Right cardiac atrium (tissue), 5 donors: ENCODE data around the gene NOB1. TPM values are rescaled to one million over a fixed set of nuclear protein-coding genes. Genes with fewer than 3 reads are reported as not detected.
A peak's percentile ranks its signal among the peaks of the same experiment; 100 is the strongest.

Experiments used
- ATAC-seq, 2 donors: fragments of 200-7000 bp; cut with Tn5 transposase; one replicate each; pipeline versions ENCODE4 v1.8.0 to v1.9.1; 2020; ENCODE audit warnings: moderate library complexity in 2 of 2, mild to moderate bottlenecking in 1 of 2
- DNase-seq, 3 donors: peaks; one replicate each; pipeline ENCODE4 v3.0.0-alpha.2; 2020
- H3K27ac ChIP-seq: one replicate; pipeline ENCODE4 v1.5.1; 2013; ENCODE audit warnings: mild to moderate bottlenecking, low read length, control low read depth, moderate library complexity
- H3K27me3 ChIP-seq: one replicate; pipeline ENCODE4 v1.6.1; 2013; ENCODE audit not compliant: control insufficient read depth, insufficient read depth
- H3K4me1 ChIP-seq: one replicate; pipeline ENCODE4 v1.6.1; 2013; ENCODE audit warnings: low read length; ENCODE audit not compliant: control insufficient read depth, insufficient read depth
- H3K4me3 ChIP-seq: one replicate; pipeline ENCODE4 v1.5.1; 2013; ENCODE audit warnings: low read length, control low read depth
- H3K9me3 ChIP-seq: one replicate; pipeline ENCODE4 v1.6.1; 2013; ENCODE audit warnings: low read length; ENCODE audit not compliant: control insufficient read depth
- WGBS: extraction: QIAGEN DNeasy Blood & Tissue Kit; methylation state at CpG from one replicate; pipeline ENCODE4 v1.1.7; 2013; 5-methylcytosine and 5-hydroxymethylcytosine counted together
- intact Hi-C, 4 donors: fragments of 100-400 bp; cut with DNase I; formaldehyde crosslinking; loops; one replicate each; pipeline versions ENCODE4 v1.11.0 to v1.14.0; 2022 to 2023
- polyA plus RNA-seq: library from polyadenylated mRNA; stranded (reverse); fragments of 200-250 nt; gene quantifications from one replicate; pipeline ENCODE4 v1.2.3, GENCODE V29; 2013
- total RNA-seq, 4 donors: library from RNA; stranded (reverse); fragmentation: NEBNext Ultra II Directional; extraction: Animal tissue kit (Norgen Biotek cat#: 25700); gene quantifications; one replicate each; pipeline ENCODE4 v1.2.1, GENCODE V29; 2021
- donor health status: healthy with polysubstance abuse.
- donor health status: DM: no; HTN: yes; CAD: no.
- donor health status: DM: no; HTN: no; CAD: no.
- donor health status: DM: no; HTN: yes; CAD: no; lungs with severe emphysema.
- donor health status: DM: yes; HTN: yes; CAD: no.

NOB1 gene
- total and polyA plus RNA-seq, 5 donors: 14.9 to 23.7 (median 20.0) TPM

DNA sequence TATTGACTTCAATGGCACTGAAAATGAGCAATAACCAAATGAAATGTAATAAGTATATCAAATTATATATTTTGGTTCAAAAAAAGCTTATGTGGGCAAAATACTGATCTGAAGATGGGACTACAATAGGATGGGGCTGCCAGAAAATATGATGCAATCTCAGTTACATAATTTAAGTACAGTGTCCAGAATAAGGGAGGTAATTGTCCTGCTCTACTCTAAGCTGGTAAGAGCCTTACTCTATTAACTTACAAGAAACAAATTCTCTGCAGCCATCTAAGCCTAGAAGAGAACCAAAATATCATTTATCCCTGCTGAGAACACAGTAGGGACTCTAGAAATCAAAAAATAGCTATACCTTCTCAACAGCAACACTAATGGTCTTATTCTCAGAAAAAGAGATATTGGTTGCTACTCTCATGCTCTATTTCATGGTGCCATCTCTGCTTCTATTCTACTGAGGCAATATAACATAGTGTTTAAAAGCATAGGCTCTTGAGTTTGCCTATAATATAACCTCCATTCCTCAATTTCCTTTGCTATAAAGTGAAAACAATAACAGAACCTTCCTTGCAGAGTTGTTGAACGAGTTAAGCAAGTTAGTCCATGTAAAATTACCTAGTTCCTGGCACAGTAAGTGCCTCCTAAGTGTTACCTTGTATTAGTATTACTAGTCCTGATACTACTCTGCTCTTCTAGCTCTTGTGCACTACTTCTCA is 48.3 kb downstream of the NOB1 start:
- no peak overlapping the region for H3K4me3 ChIP-seq
- WGBS: 85% methylated on average over 1 of the region's 1 CpG
- DNase-seq: no peak
- H3K9me3 ChIP-seq: no peaks in the 10 kb centered on the region
- H3K4me1 ChIP-seq: no peaks in the 10 kb centered on the region
- ATAC-seq: peak in 1 of 2 donors; percentile 63
- H3K27ac ChIP-seq: no peak overlapping the region
- intact Hi-C loops: no loop called here
- no peaks in the 10 kb centered on the region for H3K27me3 ChIP-seq

DNA sequence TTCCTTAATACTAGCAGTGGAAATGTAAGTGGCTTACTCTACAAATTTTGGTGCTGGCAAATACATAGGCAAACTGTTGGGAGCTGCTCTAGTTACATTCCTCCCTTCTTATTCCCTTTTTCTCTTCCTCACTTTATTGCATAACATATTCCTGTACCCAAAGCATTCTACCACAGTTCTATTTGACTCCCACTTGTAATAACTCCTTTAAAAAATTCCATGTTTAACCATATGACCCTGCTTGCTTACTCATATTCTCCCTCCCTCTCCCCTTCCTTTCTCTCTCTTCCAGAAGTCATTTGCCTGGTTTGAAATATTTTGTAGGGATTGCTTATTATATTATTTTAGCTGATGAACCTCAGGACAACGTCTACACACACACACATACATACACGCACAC is 51.1 kb downstream of the NOB1 start:
- ATAC-seq (no peak), DNase-seq (no peak)
- H3K4me1 ChIP-seq: no peaks in the 10 kb centered on the region
- intact Hi-C loops: no loop called here
- no peaks in the 10 kb centered on the region for H3K9me3 ChIP-seq
- H3K27ac ChIP-seq: no peak overlapping the region
- no peak overlapping the region for H3K4me3 ChIP-seq
- 88% methylated on average over 2 of the region's 2 CpGs for WGBS
- no peaks in the 10 kb centered on the region for H3K27me3 ChIP-seq

DNA sequence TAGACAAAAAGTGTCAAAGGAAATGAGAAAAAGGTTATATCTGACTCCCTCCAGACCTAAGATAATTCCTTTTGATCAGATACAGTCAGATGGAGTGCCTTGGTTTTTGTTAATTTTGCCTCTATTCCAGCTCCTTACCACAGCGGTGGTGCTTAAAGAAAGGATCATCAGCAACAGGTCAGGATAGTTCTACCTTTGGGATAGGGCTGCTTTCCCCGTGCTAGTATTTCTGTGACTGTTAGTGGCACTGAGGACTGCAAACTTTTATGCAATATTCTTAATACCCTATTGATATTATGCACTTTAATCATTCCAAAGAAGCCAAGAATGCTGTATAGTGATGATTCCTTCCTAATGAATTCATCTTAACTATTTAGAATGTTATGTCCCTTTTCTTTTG is 52.9 kb downstream of the NOB1 start:
- intact Hi-C loops: no loop called here
- Histone ChIP-seq H3K9me3 (no peaks in the 10 kb centered on the region), H3K27me3 (no peaks in the 10 kb centered on the region), H3K27ac (no peak overlapping the region), H3K4me1 (no peaks in the 10 kb centered on the region), H3K4me3 (no peak overlapping the region)
- no peak for ATAC-seq
- no peak for DNase-seq
- 90% methylated on average over 2 of the region's 2 CpGs for WGBS

- no peak for ATAC-seq
- H3K27me3 ChIP-seq: no peaks in the 10 kb centered on the region
- intact Hi-C loops: no loop called here
- DNase-seq: no peak
- no peaks in the 10 kb centered on the region for H3K4me1 ChIP-seq
- no peaks in the 10 kb centered on the region for H3K9me3 ChIP-seq
- no peak overlapping the region for H3K27ac ChIP-seq
- no peak overlapping the region for H3K4me3 ChIP-seq
These were observed 53.3 kb downstream of the NOB1 start for GRCh38 chr16:69701452-69701851.

DNA sequence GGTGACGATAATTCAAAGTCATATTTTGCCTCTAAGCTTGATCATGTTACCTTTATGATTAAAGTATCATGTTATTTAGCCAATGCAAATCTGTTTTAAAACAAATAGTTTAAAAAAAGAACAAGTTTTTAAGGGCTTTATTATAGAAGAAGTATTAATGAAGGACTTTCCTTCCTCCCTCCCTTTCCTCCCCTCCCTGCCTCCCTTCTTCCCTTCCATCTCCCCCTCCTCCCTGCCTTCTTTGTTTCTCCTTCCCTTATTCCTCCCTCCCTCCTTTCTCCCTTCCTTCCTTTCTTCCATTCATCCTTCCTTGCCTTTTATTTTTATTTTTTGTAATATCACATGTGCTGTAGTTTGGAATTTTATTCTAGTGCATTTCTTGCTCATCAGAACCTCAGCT is 54.8 kb downstream of the NOB1 start:
- no peak overlapping the region for H3K27ac ChIP-seq
- intact Hi-C loops: no loop called here
- WGBS: 74% methylated on average over 1 of the region's 1 CpG

DNA sequence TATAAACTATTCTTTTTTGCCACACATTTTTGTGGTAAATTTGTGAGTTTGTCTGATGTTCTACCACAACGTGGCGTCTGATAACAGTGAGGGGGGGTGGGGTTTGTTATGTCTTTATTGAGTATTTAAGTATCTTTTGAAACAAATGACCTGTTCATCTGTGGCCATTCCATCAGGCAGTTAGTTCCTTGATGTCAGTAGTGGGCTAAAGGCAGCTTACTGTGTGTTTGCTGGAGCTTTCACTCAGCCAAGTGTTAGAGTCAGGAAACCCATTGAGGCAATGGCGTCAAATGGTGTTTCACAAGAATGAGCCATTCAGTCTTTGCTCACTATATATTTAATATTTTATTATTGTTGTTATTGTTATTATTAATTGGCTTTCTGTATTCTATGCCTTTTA is 56.3 kb downstream of the NOB1 start:
- Histone ChIP-seq H3K9me3 (no peaks in the 10 kb centered on the region), H3K4me3 (no peak overlapping the region), H3K27me3 (no peaks in the 10 kb centered on the region), H3K4me1 (no peaks in the 10 kb centered on the region), H3K27ac (no peak overlapping the region)
- intact Hi-C loops: no loop called here
- no peak for DNase-seq
- ATAC-seq: no peak
- WGBS: 90% methylated on average over 3 of the region's 3 CpGs

More for the DNA sequence above, 54.8 kb downstream of the NOB1 start:
- no peak for DNase-seq
- Histone ChIP-seq H3K4me3 (no peak overlapping the region), H3K27me3 (no peaks in the 10 kb centered on the region), H3K4me1 (no peaks in the 10 kb centered on the region), H3K9me3 (no peaks in the 10 kb centered on the region)
- no peak for ATAC-seq

- Histone ChIP-seq H3K27me3 (no peaks in the 10 kb centered on the region), H3K27ac (no peak overlapping the region), H3K9me3 (no peaks in the 10 kb centered on the region), H3K4me1 (no peaks in the 10 kb centered on the region), H3K4me3 (no peak overlapping the region)
- no peak for ATAC-seq
- DNase-seq: no peak
- 97% methylated on average over 2 of the region's 2 CpGs for WGBS
- intact Hi-C loops: no loop called here
These were observed 60.8 kb downstream of the NOB1 start for GRCh38 chr16:69693916-69694315.

- H3K27ac ChIP-seq: peak overlapping the region; percentile 13
- no peaks in the 10 kb centered on the region for H3K27me3 ChIP-seq
- intact Hi-C loops: no loop called here
- H3K4me1 ChIP-seq: no peaks in the 10 kb centered on the region
- DNase-seq (no peak), ATAC-seq (peak; percentile 16 to 42)
- no peak overlapping the region for H3K4me3 ChIP-seq
- WGBS: 63% methylated on average over 4 of the region's 4 CpGs
- no peaks in the 10 kb centered on the region for H3K9me3 ChIP-seq
These were observed 62.5 kb downstream of the NOB1 start for GRCh38 chr16:69691980-69692911.

Other genes starting within 250 kb of the NOB1 start
- 10 to 100 TPM; 17.7 to 28.5 (median 23.5) TPM for gene NFAT5, start 189.0 kb downstream of the NOB1 start, total RNA-seq
- gene NFAT5, start 189.0 kb downstream of the NOB1 start, polyA plus RNA-seq: 6.9 TPM
- gene NQO1, start 28.4 kb downstream of the NOB1 start, total RNA-seq: 10 to 100 TPM; 11.5 to 27.0 (median 15.7) TPM
- 19.9 TPM for gene NQO1, start 28.4 kb downstream of the NOB1 start, polyA plus RNA-seq
- gene WWP2, start 7.4 kb upstream of the NOB1 start, total RNA-seq: 10 to 100 TPM; 18.0 to 24.6 (median 19.6) TPM
- gene WWP2, start 7.4 kb upstream of the NOB1 start, polyA plus RNA-seq: 11.0 TPM
- gene CLEC18A, start 196.4 kb upstream of the NOB1 start, total RNA-seq: under 1 TPM; 0.34 to 0.74 (median 0.48) TPM
- gene CLEC18A, start 196.4 kb upstream of the NOB1 start, polyA plus RNA-seq: 0.18 TPM